ENCODE data around the gene SCNN1A. TPM values are rescaled to one million over a fixed set of nuclear protein-coding genes. Genes with fewer than 3 reads are reported as not detected.

SCNN1A gene
- total RNA-seq, 1 donor from 2014 or later: 63.8 TPM

Other genes with a start within 250 kb of the SCNN1A start
- 427 TPM for gene CD9, start 175.2 kb downstream of the SCNN1A start, total RNA-seq
- gene PLEKHG6, start 64.9 kb downstream of the SCNN1A start, total RNA-seq: 59.7 TPM
- gene TNFRSF1A, start 33.5 kb downstream of the SCNN1A start, total RNA-seq: 177 TPM
- gene LTBR, start 8.6 kb upstream of the SCNN1A start, total RNA-seq: 167 TPM
- 2.6 TPM for gene CD27, start 69.4 kb upstream of the SCNN1A start, total RNA-seq
- 52.3 TPM for gene TAPBPL, start 76.5 kb upstream of the SCNN1A start, total RNA-seq
- 16.0 TPM for gene VAMP1, start 95.1 kb upstream of the SCNN1A start, total RNA-seq
- gene MRPL51, start 117.7 kb upstream of the SCNN1A start, total RNA-seq: 150 TPM
- gene NCAPD2, start 118.5 kb upstream of the SCNN1A start, total RNA-seq: 24.0 TPM
- gene GAPDH, start 159.0 kb upstream of the SCNN1A start, total RNA-seq: 2,120 TPM
- 13.7 TPM for gene IFFO1, start 180.5 kb upstream of the SCNN1A start, total RNA-seq
- gene NOP2, start 192.7 kb upstream of the SCNN1A start, total RNA-seq: 51.7 TPM
- gene CHD4, start 231.8 kb upstream of the SCNN1A start, total RNA-seq: 232 TPM

Data from ureter (tissue), 1 donor.